ENCODE measurements around the gene BCAP29.

The BCAP29 gene

GRCh38 chr7:107582875-107583274, 2.8 kb downstream of the BCAP29 start:
- DNase-seq (ENCODE audit: low read depth), result no peak

GRCh38 chr7:107584716-107585115, 4.7 kb downstream of the BCAP29 start:
- no peak for DNase-seq (ENCODE audit: low read depth)

- no peak for DNase-seq (ENCODE audit: low read depth)
Observed at GRCh38 chr7:107588529-107589130, 8.6 kb downstream of the BCAP29 start.

DNA sequence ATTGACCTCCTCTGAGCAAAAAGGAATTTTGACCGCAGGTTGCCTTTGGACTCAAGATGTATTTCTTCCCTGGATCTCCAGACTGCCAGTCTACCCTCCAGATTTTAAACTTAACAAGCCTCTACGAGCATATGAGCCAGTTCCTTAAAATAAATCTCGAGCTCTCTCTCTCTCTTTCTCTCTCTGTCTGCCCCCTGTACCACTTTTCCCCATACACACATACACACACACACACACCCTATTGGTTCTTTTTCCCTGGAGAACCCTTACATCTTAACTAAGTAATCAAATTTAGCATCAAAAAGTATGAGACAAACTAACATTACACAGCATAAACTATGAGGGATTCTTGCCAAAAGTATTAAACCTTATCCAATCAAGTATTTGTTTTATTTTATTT, 11.4 kb downstream of the BCAP29 start:
- DNase-seq (ENCODE audit: low read depth), result no peak

DNA sequence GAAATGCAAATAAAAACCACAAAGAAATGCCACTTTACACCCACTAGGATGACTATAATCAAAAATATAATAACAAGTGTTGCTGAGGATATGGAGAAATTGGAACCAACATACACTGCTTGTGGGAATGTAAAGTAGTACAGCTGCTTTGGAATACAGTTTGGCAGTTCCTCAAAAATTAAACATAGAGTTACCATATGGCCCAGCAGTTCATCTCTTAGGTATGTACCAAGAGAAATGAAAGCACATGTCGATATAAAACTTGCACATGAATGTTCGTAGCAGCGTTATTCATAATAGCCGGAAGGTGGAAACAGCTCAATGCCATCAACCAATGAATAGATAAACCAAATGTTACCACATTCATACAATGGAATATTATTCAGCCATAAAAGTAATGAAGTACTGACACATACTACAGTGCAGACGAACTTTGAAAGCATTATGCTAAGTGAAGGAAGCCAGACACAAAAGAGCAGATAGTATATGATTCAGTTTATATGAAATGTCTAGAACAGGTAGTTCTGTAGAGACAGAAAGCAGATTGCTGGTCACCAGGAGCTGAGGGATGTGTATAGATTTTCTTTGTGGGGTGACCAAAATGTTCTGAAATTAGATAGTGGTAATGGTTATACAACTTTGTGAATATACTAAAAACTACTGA, 12.4 kb downstream of the BCAP29 start:
- no peak for DNase-seq (ENCODE audit: low read depth)

- DNase-seq (ENCODE audit: low read depth), result no peak
Observed at GRCh38 chr7:107593025-107593410, 13.0 kb downstream of the BCAP29 start.

- peak; percentile 87 for DNase-seq (ENCODE audit: low read depth)
Observed at GRCh38 chr7:107594961-107595737, 15.1 kb downstream of the BCAP29 start.

- DNase-seq (ENCODE audit: low read depth), result no peak
Observed at GRCh38 chr7:107596881-107597581, 17.0 kb downstream of the BCAP29 start.

DNA sequence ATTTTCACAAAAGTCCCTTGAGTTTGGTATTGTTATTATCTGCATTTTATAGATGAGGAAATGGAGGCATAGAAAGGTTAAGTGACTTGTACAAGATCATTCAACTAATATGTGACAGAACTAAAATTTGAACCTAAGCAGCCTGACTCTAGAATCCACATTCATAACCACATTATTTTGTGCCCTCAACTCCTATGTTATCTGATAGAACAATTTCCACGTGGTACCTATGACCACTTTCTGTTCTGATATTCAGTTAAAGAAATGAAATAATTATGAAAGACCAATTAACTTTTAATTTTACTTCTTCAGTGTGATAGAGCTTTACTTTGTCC, 17.5 kb downstream of the BCAP29 start:
- no peak for DNase-seq (ENCODE audit: low read depth)

GRCh38 chr7:107597953-107598352, 17.9 kb downstream of the BCAP29 start:
- no peak for DNase-seq (ENCODE audit: low read depth)

- DNase-seq (ENCODE audit: low read depth), result no peak
Observed at GRCh38 chr7:107599262-107599661, 19.2 kb downstream of the BCAP29 start.

DNA sequence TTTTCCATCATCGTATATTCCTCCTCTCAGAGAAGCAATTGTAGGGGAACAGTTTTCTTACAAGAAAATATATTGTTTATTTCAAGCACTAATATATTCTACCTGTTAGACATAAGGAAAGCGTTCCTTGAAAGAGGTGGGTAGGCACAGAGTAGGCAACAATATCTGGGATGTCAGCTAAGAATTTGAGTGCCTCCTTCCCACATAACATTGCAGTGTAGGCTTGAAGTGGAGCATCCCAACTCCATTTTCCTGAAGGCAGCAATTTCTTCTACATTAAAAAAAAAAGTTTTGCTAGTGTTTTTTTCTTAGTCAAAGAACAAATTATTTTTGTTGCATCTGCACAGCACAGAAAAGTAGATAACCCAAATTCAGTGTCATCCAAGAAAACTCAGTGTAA, 20.8 kb downstream of the BCAP29 start:
- DNase-seq (ENCODE audit: low read depth), result no peak

- no peak for DNase-seq (ENCODE audit: low read depth)
Observed at GRCh38 chr7:107605218-107605815, 25.3 kb downstream of the BCAP29 start.

- DNase-seq (ENCODE audit: low read depth), result no peak
Observed at GRCh38 chr7:107606303-107606702, 26.3 kb downstream of the BCAP29 start.

GRCh38 chr7:107609811-107610261, 29.8 kb downstream of the BCAP29 start:
- no peak for DNase-seq (ENCODE audit: low read depth)

GRCh38 chr7:107610323-107610722, 30.3 kb downstream of the BCAP29 start:
- DNase-seq (ENCODE audit: low read depth), result peak; percentile 69

DNA sequence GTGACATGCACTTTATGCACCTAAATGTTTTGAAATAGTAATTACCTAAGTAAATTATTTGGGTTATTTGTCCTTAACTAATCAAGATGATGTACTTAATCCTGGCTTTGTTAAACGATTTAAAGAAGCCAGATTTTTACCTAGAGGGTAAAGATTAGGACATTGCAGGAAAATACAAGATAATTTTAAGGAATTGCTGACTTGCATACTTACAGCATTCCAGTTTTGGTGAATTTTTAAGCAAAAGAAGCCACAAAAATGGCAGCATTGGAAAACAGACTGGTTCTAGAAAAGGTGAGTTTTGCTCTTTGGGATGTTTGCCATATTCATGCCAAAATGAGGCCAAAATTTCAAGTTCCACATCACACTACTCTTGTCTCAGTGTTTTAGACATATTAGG, 33.4 kb downstream of the BCAP29 start:
- no peak for DNase-seq (ENCODE audit: low read depth)

DNA sequence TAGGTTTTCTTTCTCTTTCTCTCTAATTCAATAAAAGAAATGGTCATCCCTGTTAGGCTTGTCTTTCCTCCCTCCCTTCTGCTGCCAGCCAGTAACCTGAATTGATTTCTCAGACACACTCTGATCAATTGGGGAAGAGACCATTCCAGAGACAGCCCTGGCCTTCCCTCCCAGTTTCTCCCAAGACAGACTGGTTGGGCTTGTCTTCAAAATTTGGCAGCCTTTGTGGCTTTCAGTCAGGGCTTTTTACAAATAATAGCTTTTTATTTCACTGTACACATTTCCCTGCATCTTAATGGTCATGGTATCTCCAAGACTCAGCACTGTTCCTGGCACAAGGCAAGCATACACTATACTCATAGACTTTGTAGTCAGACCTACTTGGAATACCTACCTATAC, 33.9 kb downstream of the BCAP29 start:
- DNase-seq (ENCODE audit: low read depth), result no peak

DNA sequence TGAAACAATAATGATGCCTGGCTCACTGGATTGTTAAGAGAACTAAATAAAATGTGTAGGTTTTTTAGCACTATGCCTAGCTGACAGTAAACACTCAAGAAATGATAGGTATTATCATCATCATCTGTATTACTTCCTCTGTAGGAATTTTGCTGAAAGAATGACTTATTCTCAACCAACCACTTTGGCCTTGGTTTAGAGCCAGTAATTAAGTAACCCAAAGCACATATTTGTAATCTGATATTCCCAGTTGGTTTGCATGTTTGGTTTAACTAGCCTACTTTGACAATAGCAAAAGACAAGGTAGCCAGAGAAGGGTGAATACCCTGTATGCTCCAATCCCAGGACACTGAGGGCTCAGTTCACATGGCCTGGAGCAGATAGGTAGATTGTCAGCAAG, 34.4 kb downstream of the BCAP29 start:
- peak; percentile 86 for DNase-seq (ENCODE audit: low read depth)

DNA sequence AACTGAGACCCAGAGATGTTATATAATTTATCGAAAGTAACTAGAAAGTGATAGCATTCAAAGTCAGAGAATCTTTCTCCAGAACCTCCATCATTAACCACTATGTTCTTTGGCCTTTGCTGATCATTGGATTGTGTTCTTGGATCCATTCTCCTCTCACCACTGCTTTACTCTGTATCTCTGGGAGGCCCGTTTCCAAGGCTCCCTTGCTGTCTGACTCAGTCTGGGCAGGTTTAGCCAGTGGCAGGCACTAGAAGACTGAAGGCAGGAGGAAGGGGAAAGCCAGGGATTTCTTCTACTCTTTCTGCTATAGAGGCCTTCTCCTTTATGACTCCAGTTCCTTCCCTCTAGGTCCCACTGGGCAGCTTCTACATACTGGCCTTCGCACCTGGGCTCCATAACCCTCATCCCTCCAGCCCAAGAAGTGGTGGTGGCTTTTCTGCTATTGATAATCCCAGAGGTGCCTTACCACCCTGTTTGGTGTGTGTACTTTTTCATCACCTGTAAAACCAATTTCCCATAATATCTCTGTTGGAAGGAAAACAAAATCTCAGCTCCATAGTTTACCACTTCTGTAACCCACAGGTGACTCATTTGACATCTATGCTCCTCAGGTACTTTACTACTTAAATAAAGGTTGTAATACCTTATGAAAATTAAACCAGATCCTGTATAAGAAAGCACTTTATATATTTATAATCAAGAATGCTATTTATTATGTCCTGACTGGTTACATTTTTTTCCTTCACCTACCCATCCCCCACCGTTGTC, 36.0 kb downstream of the BCAP29 start:
- peak; percentile 27 for DNase-seq (ENCODE audit: low read depth)

DNA sequence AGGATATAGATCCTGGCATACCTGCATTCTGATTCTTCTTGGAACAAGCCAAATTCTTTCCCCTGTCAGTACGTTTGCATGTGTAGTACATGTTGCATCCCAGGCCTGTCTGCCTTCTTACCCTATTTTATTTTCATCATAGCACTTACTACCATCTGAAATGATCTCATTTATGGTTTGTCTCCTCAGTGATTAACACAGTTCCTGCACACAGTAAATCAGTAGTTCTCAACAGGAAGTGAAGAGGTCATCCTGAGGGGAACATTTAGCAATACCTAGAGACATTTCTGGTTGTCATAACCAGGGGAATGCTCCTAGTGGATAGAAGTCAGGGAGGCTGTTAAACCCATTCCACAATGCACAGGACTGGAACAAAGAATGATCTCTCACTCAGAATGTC, 42.4 kb downstream of the BCAP29 start:
- DNase-seq (ENCODE audit: low read depth), result peak; percentile 95

GRCh38 chr7:107622894-107623293, 42.8 kb downstream of the BCAP29 start:
- peak; percentile 6 for DNase-seq (ENCODE audit: low read depth)
